GM04503 (cell line): ENCODE data around the gene AGBL1.
"Not testable (repeated sequence)": the region's sequence is repeated elsewhere in the genome, so short reads cannot be mapped to it uniquely, and the experiment has no call there.

Experiments
- DNase-seq: peaks from one replicate; pipeline ENCODE4 v3.0.0-alpha.2; 2012; ENCODE audit warnings: low read depth

The AGBL1 gene

DNA sequence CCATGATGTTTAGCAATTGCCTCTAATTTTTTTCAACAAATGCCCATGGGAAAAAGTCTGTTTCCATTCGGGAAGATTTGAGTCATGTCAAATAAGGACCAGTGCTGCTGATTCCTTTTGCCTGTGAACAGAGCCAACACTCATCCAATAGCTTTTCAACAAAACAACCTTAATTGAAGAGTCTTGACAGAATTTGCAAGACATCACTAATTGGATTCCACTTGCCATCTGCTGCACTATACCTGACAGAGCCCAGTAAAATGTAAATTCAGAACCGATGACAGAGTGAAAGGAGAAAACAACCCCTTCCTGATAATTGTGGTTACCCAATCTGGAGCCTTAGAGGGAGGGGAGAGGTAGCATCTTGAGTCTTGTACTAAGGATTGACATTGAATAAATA, 426.7 kb downstream of the AGBL1 start:
- DNase-seq, result no peak

DNA sequence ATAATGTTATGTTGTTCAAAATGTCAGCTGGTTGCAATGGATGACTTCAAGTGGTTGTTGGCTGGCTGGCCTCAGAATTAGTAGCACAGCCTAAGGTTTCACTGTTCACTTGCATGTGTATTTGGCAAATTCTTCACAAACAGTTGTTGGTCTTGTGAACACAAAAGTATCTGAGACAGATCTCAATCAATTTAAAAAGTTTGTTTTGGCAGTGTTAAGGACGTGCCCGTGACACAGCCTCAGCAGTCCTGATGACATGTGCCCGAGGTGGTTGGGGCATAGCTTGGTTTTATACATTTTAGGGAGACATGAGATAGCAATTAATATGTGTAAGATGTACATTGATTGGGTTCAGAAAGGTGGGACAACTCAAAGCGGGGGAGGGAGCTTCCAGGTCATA, 436.0 kb downstream of the AGBL1 start:
- DNase-seq, result no peak

- DNase-seq, result no peak
Observed at GRCh38 chr15:86522721-86523120, 443.1 kb downstream of the AGBL1 start.

DNA sequence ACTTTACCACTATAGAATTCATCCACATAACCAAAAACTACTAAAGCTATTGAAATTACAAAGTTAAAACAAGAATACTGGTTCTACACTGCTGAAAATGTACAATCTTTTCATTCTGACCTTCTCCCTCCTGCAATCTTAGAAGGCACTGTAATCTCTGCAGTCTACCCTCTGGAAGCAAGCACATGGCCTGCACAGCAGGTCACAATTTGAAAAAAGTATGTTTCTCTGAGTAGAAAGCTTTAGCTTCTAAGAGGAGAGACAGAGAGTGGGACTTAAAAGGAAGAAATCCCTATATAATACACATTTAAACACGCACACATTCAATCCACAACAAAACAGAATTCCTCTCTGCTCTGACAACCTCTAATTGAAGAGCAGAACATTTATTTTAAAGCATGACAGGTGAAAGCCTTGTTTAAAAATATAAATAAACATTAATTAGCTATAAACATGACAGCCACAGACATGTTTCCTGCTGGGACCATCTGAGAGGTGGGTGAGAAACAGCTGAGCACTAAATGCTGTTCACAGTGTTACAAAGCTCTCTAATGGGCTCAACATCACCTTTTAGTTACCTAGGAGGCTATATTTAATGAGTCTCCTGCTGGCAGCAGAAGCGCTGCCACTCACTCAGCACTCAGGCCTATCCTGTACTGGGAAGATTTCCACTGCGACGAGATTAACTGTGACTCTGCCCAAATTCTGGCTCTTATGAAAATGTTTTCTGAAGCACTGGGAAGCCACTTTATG, 447.4 kb downstream of the AGBL1 start:
- no peak for DNase-seq

DNA sequence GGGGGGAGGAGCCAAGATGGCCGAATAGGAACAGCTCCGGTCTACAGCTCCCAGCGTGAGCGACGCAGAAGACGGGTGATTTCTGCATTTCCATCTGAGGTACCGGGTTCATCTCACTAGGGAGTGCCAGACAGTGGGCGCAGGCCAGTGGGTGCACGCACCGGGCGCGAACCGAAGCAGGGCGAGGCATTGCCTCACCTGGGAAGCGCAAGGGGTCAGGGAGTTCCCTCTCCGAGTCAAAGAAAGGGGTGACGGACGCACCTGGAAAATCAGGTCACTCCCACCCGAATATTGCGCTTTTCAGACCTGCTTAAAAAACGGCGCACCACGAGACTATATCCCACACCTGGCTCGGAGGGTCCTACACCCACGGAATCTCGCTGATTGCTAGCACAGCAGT, 448.4 kb downstream of the AGBL1 start:
- not testable (repeated sequence) for DNase-seq

DNA sequence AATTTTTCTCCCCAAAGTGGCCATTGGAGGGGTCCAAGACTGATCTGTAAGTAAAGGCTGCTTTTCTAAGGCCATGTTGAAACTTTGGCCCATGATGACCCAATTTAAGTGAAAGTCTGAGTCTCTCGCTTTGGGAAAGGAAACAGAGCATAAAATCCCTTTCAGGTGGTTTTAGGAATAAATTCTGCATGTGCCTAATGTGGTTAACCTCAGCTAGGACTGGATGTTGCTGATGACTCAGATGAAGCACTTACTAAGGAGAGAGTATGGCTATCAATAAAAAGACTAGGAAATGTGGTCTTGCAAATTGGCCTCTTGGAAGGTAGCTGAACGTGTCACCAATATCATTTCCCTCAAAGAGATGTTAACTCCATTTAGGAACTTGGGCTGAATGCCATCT, 458.5 kb downstream of the AGBL1 start:
- no peak for DNase-seq

DNA sequence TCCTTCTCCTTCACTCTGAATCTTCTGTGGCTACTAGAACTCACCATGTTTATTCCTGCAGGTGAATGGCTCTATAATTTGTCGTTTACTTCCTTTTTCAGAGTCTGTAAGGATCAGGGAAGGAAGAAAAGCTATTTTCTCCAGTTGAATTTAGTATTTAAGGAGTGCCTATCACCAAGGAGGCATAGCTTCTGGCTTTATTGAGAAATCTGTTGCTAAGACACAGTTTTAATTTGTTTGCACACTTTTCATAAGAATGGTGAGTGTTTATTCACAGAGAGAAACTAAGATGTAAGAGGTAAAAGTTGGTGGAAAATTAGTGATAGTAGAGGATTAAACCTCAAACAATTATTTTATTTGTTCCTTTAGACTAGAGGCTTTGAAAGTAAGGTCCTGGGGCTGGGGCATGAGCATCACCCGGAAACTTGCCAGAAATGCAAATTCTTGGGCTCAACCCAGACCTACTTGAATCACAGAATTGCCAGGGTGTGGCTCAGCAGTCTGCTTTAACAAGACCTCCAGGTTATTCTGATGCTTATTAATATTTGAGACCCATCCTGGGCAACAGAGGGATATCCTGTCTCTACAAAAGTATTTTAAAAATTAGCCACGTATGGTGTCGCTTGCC, 461.3 kb downstream of the AGBL1 start:
- DNase-seq, result no peak

DNA sequence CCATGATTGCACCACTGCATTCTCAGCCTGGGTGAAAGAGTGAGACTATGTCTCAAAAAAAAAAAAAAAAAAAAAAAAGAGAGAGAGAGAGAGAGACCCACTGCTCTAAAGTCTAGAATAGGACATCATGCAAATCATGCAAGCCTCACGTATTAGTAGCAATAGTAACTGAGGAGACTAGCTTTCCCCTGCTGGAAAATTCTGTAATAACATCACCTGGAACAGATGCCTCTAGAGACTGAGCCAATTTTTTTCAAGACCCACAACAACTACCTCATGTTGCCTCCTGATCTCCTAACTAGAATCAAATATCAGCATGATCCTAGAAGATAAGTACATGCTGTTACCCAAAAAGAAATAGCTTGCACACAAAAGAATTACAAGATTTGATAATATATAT, 461.9 kb downstream of the AGBL1 start:
- no peak for DNase-seq

DNA sequence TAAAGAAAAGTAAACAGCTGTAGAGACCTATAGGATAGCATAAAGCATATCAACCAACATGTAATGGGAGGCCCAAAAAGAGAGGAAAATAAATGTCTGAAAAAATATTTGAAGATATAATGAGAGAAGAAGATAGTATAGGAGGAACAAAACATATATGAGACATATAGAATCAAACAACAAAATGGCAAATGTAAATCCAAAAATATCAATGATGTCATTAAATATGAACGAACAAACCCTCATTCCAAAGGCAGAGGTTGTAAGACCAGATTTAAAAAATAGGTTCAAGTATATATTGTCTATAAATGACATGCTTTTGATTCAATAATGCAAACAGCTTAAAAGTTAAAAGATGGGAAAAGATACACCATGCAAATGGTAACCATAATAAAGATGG, 470.4 kb downstream of the AGBL1 start:
- no peak for DNase-seq

DNA sequence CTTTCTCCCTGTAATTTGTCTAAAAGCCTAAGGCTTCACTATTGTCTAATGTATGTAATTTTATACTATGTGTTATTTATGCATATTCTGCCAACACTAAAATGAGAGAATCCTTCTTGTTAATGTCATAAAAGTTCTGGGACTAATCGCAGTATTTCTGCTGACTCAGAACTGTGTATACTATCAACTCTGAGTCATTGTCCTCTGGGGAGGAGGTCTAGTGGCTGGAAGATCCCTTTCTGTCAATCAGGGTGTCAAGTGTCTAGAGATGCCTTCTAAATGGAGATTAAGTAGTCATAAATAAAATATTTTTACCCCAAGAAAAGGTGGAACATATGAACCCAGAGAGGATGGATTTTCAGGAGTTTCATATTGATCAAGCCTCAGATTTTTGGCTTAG, 473.4 kb downstream of the AGBL1 start:
- DNase-seq, result no peak

DNA sequence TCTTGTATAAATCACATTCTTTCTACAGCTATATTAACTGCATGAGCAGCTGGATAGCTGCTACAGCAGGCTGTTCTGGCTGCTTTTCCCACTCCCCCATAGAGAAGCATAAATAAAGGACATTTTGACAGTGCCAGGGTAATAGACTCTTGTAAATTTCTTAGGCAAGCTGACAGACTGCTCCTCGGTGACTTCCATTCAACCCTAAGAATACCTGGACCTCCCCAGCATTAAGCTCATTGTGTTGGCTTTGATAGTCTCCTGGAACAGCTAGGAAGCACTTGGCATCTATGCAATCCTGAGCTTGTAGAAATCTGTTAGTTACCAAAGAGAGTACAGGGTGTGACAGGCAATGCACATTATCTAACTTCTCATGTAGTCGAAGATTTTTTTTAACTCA, 475.4 kb downstream of the AGBL1 start:
- no peak for DNase-seq

DNA sequence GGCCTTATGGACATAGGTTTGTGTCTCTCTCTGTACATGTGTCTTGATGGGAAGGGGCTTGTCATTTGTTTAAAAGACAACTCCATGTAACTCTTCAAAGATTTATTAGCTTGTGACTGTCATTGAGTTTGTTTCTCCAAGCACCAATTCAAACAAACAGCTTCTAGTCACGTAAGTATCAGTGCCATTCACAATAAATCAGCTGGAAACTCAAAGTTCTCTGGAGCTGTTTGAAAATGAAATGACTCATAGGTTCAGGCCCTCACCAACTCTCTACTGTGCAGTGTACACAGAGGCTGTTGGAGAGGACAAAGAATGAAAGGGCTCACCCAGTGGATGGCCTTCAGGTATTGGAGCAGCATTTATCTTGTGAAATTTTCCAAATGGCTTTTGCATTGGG, 476.3 kb downstream of the AGBL1 start:
- no peak for DNase-seq

DNA sequence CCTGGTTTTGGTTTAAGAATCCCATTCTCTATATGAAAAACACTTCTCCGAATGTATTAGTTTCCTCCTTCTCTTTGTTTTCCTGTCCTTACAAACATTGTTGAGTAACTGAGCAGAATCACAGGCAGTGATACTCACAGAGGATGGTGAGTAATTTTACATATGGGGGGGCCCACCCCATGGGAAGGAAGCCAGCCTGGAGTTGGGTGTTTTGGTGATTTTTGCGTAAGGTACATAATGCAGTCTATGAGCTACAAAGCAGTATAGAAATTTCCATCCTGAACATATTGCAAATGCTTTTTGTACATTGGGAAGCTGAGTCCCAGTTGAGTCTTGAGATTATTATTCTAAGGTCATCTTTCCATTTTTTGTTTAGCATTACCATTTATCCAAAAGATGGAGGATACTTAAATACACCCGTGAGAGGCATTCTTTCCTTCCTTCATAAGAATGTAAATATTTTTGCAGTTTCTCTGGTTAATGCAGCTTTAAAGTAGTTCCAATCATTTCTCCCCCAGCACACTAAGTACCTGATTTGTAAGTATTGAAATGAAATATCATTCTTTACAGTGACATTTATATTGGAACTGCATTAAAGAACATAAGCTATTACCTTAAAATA, 476.8 kb downstream of the AGBL1 start:
- DNase-seq, result no peak

- DNase-seq, result no peak
Observed at GRCh38 chr15:86557018-86557550, 477.4 kb downstream of the AGBL1 start.

DNA sequence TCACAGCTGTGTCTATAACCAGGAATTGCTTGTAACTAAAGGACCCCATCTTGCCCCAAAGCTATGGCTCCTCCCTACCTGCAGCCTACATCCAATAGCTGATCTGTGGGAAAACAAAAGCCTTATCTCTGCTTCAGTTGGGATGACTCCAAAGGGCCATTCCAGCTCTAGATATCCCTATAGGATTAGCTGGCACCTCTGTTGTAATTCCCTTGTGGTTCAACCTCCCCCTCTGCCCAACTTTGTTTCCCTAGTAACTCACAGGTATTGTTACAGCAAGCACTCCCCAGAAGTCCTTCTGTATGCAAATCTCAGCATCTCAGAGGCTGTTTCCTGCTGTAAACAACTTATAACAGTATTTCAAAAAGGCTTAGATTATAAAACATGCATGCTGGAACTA, 478.6 kb downstream of the AGBL1 start:
- no peak for DNase-seq

DNA sequence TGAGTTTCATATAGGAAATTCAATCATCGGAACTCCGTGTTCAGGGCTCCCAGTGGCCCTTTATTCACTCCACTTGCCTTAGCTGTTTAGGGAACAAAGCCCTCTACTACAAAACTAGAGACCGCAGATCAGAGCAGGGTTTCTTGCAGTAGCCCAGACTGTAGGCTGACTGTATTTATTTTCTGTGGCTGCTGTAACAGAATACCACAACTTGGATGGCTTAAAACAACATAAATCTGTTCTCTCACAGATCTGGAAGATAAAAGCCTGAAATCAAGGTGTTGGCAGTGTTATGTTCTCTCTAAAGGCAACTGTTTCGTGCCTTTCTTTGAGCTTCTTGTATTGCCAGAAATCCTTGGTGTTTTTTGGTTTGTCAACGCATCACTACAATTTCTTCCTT, 479.0 kb downstream of the AGBL1 start:
- DNase-seq, result no peak

DNA sequence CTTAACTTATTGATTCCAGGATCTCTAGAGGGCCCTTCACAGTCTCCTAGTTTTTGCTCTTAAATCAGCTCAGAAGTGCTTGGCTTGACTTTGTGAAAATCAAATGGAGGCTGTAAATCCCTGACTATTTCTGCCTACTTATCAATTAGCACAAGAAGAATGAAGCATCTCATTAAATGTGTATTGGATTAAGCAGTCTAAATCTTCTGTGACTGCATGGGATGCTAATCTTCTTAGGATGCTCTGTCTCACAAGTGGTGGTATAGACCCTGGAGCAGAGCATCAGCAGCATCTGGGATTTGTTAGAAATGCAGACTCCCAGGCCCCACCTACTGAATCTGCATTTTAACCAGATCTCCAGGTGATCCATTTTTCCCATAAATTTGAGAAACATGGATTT, 488.7 kb downstream of the AGBL1 start:
- DNase-seq, result no peak

GRCh38 chr15:86570738-86571137, 491.1 kb downstream of the AGBL1 start:
- no peak for DNase-seq

DNA sequence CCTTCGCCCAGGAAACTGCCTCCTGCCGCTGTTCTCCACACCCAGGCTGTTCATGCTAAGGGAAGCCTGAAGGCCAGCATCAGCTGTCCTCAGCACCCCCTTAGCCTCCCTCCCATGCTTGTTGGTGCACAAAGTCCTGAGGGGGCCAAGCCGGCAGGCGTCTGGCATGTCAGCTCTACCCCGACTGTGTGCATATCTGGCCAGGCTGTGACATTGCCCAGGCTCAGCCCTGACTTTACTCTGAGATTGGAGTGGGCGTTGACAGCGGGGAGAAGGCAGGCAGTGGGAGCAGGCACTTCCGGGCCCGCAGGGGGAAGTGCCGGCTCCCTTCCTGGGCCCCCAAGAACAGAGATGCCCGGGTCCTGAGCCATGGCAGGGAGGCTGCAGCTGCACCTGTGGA, 492.2 kb downstream of the AGBL1 start:
- DNase-seq, result no peak

DNA sequence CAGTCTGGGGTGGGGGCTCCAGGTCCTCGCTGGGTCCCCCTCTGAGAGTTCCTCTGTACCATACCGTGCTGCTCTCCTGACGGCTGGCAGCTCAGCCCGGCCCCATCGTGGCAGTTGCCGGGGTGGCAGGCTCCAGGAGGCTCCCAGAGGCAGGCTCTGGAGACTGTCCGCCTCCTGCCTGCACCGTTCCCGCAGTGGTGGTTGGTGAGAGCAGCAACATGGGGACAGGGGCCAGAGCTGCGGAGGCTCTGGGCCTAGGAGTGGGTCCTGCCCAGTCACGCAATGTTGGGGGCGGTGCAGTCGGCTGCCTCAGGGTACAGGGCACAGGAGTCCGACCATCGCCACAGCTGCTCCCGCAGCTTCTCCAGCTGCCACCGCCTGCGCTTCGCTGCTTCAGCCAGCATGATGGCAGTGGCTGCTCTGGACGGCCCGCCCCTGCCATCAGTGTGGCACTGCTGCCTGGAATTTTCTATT, 492.7 kb downstream of the AGBL1 start:
- no peak for DNase-seq

DNA sequence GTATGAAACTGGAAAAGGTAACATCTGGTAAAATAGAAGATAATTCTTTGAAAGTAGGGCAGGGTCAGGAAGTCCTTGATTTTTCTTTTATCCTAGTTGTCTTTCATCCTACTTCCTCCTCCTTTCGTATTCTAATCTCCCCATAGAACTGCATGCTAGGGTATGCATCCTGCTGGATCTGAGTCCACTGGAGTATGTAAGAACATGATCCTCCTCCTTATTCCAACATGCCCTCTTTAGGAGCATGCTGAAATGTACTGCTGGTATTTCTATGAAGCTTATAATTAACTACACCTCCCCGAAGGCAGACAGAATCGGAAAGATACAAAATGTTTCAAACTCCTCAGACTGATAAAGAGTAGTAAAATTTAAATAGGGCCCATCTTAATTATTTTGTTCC, 493.8 kb downstream of the AGBL1 start:
- no peak for DNase-seq

GRCh38 chr15:86588413-86588812, 508.7 kb downstream of the AGBL1 start:
- DNase-seq, result no peak

DNA sequence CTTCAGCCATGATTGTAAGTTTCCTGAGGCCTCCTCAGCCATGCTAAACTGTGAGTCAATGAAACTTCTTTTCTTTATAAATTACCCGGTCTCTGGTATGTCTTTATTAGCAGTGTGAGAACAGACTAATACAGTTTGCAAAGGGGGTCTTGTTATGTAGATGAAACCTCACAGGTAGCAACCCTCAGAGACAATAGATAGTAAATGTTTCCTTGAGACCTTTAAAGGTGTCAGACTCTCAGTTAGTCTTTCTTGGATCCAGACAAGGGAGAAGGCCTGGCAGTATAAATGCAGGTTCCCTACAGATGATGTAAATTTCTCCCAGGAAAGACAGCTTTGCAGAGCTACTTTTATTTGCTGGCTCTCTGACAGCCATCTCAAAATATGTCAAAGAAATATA, 510.8 kb downstream of the AGBL1 start:
- DNase-seq, result no peak
